Activated T-helper 1 cell treated with anti-CD3 and anti-CD28 coated beads, Interleukin-12 subunit alpha, Interleukin-12 subunit beta, Interleukin-2, Interleukin-4 antibody, amounts not matched to agents 30 ng/mL and 10 ng/mL and 1 ng/mL, durations not matched to agents 14 hours and 24 hours and 36 hours (primary cell): Measurements from ENCODE around the gene IDH3A. TPM values are rescaled to one million over a fixed set of nuclear protein-coding genes. Genes with fewer than 3 reads are reported as not detected.
"Not testable (repeated sequence)": the region's sequence is repeated elsewhere in the genome, so short reads cannot be mapped to it uniquely, and the experiment has no call there.

Experiments
- DNase-seq: peaks from one replicate; pipeline ENCODE4 v3.0.0; 2021; ENCODE audit warnings: low spot score
- H3K27ac Mint-ChIP-seq: one replicate; pipeline ENCODE4 v1.8.0; 2021; ENCODE audit warnings: mild to moderate bottlenecking, mixed read lengths
- H3K27me3 Mint-ChIP-seq: one replicate; pipeline ENCODE4 v1.8.0; 2022; ENCODE audit warnings: mild to moderate bottlenecking, moderate library complexity, mixed read lengths; ENCODE audit not compliant: insufficient read depth
- H3K36me3 Mint-ChIP-seq: one replicate; pipeline ENCODE4 v1.8.0; 2021; ENCODE audit warnings: low read depth, mixed read lengths
- H3K4me1 Mint-ChIP-seq: one replicate; pipeline ENCODE4 v1.8.0; 2021; ENCODE audit warnings: low read depth, mixed read lengths
- H3K4me3 Mint-ChIP-seq: one replicate; pipeline ENCODE4 v1.8.0; 2021; ENCODE audit warnings: mild to moderate bottlenecking, moderate library complexity, mixed read lengths
- H3K9me3 Mint-ChIP-seq: one replicate; pipeline ENCODE4 v1.8.0; 2021; ENCODE audit warnings: mixed read lengths
- intact Hi-C: fragments of 100-400 bp; cut with micrococcal nuclease; formaldehyde crosslinking; loops from one replicate; pipeline ENCODE4 v1.15.1; 2024
- total RNA-seq: library from RNA; stranded (reverse); gene quantifications from 2 replicates; pipeline ENCODE4 v1.2.3, GENCODE V29; 2022

Gene IDH3A
- total RNA-seq, 1 donor from 2014 or later: 160 TPM

DNA sequence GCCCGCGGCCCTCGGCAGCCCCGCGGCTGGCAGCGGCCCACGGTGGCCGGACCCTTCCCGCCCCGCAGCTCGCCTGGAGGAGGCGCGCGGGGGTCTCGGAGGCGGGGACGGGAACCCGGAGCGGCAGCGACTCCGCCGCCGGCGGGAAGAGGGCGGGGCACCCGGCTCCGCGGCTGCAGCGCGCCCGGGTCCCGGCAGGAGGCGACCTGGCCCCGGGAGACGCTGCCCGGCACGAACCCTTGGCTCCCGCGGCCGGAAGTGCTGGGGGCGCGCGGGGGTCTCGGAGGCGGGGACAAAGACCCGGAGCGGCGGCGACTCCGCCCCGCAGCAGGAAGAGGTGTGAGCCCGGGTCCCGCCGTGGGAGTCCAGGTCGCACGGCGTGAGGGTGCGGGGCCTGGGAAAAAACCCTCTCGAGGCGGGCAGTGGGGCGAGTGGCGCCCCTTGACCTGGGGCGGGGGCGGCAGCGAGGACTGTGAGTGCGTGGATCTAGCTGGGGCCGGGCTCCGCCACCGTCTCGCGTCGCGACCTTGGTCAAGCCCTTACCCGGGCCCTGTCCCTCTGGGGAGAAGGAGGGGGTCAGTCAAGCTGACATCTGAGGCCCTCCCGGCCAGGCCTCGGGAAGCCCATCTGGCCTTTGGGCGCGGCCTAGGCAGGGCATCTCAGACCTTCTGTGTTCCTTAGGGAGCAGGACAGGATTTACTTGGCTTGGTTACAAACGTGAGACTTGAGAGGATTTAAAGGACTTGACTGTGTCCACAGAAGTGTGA lies 17.7 kb upstream of the IDH3A start, which contains the start of gene CIB2:
Gene CIB2, minus strand, starts transcription at position 151 of the 767 bp plus-strand sequence. CDS start 230 bp downstream, outside the sequence.
- Mint-ChIP-seq H3K27me3 (peaks cover 11% of the 10 kb centered on the region), H3K4me1 (peaks cover 22% of the 10 kb centered on the region), H3K9me3 (no peaks in the 10 kb centered on the region), H3K27ac (peak within 1 kb of the TSS; percentile 57), H3K36me3 (no peaks in the 10 kb centered on the region), H3K4me3 (peak within 1 kb of the TSS; percentile 84)
- intact Hi-C loops: loop anchor here (1.0 to 5.0 kb wide), 5 partner anchors 18 to 110 kb away; partner anchors contain the start of gene IDH3A
- DNase-seq: peak; percentile 82

DNA sequence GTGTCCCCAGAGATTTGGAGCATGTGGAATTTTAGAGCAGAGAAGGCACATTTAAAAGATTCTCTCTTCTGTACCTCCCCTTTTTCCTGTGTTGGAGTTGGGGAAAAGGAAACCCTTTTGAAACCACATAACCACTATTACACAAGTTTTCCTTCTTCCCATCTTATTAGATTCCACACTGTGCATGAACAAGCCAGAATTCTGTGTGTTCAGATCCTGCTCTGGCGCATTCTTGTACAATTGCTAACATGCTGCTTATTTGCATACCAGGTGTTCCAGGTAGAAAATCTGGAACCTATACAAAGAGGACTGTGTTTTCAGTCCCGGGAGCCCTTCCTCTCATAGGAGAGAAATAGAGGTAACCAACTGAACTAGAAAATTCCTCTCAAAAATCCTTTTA lies 15.4 kb upstream of the IDH3A start:
- peaks cover 22% of the 10 kb centered on the region for H3K4me1 Mint-ChIP-seq
- no peaks in the 10 kb centered on the region for H3K9me3 Mint-ChIP-seq
- H3K36me3 Mint-ChIP-seq: no peaks in the 10 kb centered on the region
- H3K27me3 Mint-ChIP-seq: peaks cover 12% of the 10 kb centered on the region
- no peak for DNase-seq
- H3K4me3 Mint-ChIP-seq: no peak overlapping the region
- H3K27ac Mint-ChIP-seq: no peak overlapping the region
- intact Hi-C loops: loop anchor here (5.0 kb wide), 1 partner anchor 34 kb away; no protein-coding TSS in a partner anchor

DNA sequence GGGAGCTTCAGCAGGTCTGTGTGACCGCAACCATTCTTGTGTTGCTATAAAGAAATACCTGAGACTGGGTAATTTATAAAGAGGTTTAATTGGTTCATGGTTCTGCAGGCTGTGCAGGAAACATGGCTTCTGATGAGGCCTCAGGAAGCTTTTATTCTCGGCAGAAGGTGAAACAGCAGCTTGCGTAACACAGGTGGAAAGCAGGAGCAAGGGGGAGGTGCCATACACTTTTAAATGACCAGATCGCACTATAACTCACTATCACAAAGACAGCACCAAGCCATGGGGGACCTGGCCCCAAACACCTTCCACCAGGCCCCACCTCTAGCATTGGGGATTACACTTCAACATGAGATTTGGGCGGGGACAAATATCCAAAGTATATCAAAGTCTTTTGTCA lies 9.6 kb upstream of the IDH3A start:
- no peak overlapping the region for H3K4me3 Mint-ChIP-seq
- DNase-seq: no peak
- no peaks in the 10 kb centered on the region for H3K9me3 Mint-ChIP-seq
- H3K27me3 Mint-ChIP-seq: peaks cover 9% of the 10 kb centered on the region
- intact Hi-C loops: no loop called here
- no peaks in the 10 kb centered on the region for H3K4me1 Mint-ChIP-seq
- H3K36me3 Mint-ChIP-seq: no peaks in the 10 kb centered on the region
- no peak overlapping the region for H3K27ac Mint-ChIP-seq

DNA sequence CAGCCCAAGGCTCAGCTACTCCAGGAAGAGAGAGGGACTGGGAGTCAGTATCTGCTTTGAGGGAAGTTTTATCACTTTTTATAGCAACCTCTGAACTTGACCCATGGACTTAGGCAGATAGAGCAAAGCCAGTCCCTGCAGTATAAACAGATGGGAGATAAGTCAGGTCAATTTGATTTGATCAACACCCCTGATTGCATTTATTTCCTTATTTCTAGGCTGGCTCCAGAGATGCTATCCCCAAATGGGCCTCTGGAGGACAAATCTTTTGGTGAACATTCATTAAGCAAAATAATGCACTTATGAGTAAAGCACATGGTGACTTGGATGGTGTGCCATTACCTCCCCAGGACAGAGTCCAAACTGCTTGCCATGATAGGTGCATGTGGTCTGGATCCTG lies 8.9 kb upstream of the IDH3A start:
- H3K27ac Mint-ChIP-seq: no peak overlapping the region
- no peaks in the 10 kb centered on the region for H3K9me3 Mint-ChIP-seq
- no peak for DNase-seq
- H3K36me3 Mint-ChIP-seq: no peaks in the 10 kb centered on the region
- no peaks in the 10 kb centered on the region for H3K4me1 Mint-ChIP-seq
- intact Hi-C loops: no loop called here
- H3K27me3 Mint-ChIP-seq: peaks cover 7% of the 10 kb centered on the region
- H3K4me3 Mint-ChIP-seq: no peak overlapping the region

DNA sequence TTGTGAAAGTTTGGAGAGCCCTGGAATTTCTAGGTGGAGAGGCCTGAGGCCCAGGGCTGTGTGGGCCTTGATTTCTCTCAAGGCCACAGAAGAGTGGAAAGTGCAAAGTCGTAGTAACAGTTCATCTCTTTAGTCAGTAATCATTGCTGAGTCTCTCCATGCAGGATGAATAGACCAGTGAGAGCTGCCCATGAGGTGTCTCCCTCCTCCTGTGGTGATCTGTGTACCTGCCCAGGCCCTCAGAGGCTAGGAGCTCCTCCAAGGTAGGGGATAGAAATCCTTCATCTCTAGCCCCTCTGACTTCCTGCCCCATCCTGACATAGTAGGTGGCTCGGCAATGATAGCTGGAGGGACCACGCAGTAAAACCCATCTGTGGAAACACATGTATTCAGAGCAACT lies 6.8 kb upstream of the IDH3A start:
- Mint-ChIP-seq H3K36me3 (peaks cover 2% of the 10 kb centered on the region), H3K4me3 (no peak overlapping the region), H3K27me3 (peaks cover 3% of the 10 kb centered on the region), H3K4me1 (peaks cover 3% of the 10 kb centered on the region), H3K9me3 (no peaks in the 10 kb centered on the region), H3K27ac (no peak overlapping the region)
- intact Hi-C loops: no loop called here
- DNase-seq: no peak

DNA sequence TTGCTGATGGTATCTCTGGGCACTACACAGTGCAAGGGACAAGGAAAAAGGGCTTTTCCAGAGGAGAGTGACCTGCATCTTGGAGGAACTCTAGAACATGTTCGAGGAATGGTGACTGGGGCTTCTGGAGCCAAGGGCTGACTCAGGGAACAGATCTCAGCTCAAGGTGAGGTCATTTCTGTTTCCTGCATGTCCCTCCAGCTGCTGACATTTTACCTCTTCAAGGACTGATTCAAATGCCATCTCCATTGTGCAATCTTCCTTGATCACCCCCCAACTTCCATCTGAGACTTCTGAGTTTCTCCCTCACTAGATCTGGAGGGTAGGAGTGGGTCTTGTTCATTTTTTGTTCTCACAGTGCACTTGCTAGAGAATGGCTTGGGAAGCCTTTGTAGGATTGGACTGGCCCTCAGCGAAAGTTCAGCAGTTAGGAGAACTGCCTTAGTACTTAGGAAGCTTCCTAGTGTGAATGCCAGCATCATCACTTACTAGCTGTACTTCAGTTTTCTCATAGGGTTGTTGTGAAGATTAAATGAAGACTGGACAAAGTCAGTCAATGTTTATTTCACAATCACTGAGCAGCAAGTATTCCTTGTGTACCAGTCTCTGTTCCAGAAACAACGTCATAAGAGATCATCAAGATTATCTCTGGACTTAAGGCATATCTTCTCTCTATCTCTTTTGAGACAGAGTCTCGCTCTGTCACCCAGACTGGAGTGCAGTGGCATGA lies 2.6 kb upstream of the IDH3A start:
- Mint-ChIP-seq H3K4me3 (peak overlapping the region; percentile 53), H3K27ac (no peak overlapping the region), H3K4me1 (peaks cover 31% of the 10 kb centered on the region), H3K9me3 (no peaks in the 10 kb centered on the region), H3K36me3 (peaks cover 9% of the 10 kb centered on the region), H3K27me3 (no peaks in the 10 kb centered on the region)
- no peak for DNase-seq
- intact Hi-C loops: loop anchor here (5.0 kb wide), 1 partner anchor 291 kb away; the partner anchor contains the start of gene IREB2

DNA sequence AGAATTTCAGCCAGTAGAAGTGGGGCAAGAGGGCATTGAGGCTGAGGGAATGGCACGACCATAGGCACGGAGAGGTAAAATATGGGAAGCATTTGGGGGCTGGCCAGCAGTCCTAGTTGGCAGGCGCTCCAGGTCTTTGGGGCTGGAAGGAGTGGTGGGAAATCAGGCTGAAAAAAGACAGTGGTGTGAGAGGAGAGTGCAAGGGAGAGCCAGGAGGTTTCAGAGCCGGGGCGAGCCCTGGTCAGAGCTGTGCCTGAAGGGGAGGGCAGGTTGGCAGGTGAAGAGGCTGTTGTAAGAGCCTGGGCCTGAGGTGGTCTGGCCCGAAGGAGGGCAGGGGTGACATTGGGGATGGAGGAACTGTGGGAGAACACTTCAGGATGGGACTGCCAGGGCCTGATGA lies 1.6 kb upstream of the IDH3A start:
- Mint-ChIP-seq H3K36me3 (peaks cover 10% of the 10 kb centered on the region), H3K9me3 (no peaks in the 10 kb centered on the region), H3K4me1 (peaks cover 32% of the 10 kb centered on the region), H3K4me3 (peak overlapping the region; percentile 53), H3K27ac (peak overlapping the region; percentile 82), H3K27me3 (no peaks in the 10 kb centered on the region)
- intact Hi-C loops: loop anchor here (5.0 kb wide), 1 partner anchor 290 kb away; the partner anchor contains the start of gene IREB2
- no peak for DNase-seq

DNA sequence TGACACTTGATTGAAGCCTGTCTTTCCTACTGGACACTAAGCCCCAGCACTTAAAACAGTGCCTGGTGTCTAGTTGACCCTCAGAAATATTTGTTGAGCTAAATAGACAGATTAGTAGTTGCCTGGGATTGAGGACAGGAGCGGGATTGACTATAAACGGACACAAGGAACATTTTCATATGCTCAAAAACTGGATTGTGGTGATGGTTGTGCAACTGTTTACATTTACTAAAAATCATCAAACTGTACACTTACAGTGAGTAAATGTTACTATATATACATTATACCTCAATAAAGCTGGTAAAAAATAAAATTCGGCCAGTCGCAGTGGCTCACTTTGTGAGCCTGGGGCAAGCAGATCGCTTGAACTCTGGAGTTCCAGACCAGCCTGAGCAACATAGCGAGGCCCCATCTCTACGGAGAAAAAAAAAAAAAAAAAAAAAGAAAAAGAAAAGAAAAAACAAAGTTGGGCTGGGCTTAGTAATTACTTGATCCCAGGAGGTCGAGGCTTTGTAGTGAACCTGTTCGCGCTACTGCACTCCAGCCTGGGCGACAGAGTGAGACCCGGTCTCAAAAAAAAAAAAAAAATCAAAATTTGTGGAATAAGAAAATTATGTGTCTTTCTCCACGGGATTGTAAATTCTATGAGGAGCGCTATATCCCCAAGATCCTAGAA lies 632 bp upstream of the IDH3A start:
- Mint-ChIP-seq H3K9me3 (no peaks in the 10 kb centered on the region), H3K36me3 (peaks cover 17% of the 10 kb centered on the region), H3K27me3 (no peaks in the 10 kb centered on the region), H3K27ac (peak overlapping the region; percentile 86), H3K4me3 (peak overlapping the region; percentile 94), H3K4me1 (peaks cover 41% of the 10 kb centered on the region)
- intact Hi-C loops: loop anchor here (1.0 to 5.0 kb wide), 4 partner anchors 17 to 289 kb away; partner anchors contain the start of genes CIB2, IREB2 and SKIC8
- no peak for DNase-seq

DNA sequence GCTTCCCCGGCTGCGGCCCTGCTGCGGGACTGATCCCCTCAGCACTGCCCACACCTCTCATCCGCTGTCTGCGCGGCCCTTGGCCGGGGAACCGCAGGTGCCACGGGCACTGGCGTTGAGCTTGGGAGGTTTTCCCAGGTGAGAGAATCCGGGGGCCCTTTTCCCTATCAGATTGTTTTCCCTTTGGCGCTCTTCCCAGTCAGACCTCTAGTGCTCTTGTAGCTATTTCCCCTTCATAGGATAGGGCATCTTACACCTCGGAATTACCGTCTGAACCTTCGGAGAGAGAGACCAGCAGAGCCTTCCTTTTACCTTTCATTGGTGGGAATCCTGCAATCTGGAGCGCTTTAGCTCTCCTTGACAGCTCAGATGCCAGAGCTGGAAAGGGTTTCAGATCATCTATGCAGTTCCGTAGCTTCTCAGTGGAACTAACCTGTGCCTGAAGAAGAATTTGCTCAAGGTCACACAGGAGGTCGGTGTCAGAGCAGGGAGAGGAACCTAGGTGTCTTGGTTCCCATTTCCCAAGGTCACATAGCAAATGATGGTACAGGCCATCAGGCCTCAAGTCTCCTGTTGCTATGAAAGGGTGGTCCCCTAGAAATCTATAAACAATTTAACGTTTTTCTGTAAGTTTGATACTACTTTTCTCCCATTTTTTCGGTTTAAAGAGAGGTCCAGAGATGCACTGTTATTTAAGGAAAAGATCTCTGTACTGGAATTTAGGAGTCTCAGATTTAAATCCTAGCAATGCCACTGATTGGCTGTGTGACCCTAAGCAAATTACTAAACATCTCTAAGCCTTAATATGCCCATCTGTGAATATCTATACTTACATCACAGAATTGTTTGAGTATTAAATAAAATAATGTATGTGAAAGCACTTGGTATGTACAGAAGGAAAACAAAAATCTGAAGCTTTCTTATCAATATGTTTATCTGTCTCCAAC lies 916 bp downstream of the IDH3A start:
- peaks cover 17% of the 10 kb centered on the region for H3K36me3 Mint-ChIP-seq
- H3K4me1 Mint-ChIP-seq: peaks cover 41% of the 10 kb centered on the region
- peak overlapping the region; percentile 89 for H3K27ac Mint-ChIP-seq
- H3K27me3 Mint-ChIP-seq: no peaks in the 10 kb centered on the region
- no peaks in the 10 kb centered on the region for H3K9me3 Mint-ChIP-seq
- peak overlapping the region; percentile 94 for H3K4me3 Mint-ChIP-seq
- intact Hi-C loops: loop anchor here (1.0 to 5.0 kb wide), 4 partner anchors 17 to 287 kb away; partner anchors contain the start of genes CIB2, IREB2 and SKIC8
- no peak for DNase-seq

DNA sequence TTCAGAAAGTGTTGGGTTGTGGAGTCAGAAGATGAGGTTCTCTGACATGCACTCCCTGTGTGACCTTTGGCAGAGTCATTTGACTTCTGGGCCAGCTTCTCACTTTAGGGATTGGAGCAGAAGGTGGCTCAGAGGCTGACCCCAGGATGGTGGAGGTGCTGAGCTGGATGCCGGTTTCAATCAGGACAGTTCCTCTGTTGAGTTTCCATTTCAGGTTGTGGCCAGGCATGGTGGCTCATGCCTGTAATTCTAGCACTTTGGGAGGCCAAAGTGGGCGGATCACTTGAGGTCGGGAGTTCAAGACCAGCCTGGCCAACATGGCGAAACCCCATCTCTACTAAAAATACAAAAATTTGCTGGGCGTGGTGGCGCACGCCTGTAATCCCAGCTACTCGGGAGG lies 1.9 kb downstream of the IDH3A start:
- peak overlapping the region; percentile 1 for H3K27ac Mint-ChIP-seq
- H3K27me3 Mint-ChIP-seq, intact Hi-C loops, DNase-seq, H3K9me3 Mint-ChIP-seq: not testable (repeated sequence)
- peaks cover 41% of the 10 kb centered on the region for H3K4me1 Mint-ChIP-seq
- H3K4me3 Mint-ChIP-seq: peak overlapping the region; percentile 94
- peaks cover 22% of the 10 kb centered on the region for H3K36me3 Mint-ChIP-seq

DNA sequence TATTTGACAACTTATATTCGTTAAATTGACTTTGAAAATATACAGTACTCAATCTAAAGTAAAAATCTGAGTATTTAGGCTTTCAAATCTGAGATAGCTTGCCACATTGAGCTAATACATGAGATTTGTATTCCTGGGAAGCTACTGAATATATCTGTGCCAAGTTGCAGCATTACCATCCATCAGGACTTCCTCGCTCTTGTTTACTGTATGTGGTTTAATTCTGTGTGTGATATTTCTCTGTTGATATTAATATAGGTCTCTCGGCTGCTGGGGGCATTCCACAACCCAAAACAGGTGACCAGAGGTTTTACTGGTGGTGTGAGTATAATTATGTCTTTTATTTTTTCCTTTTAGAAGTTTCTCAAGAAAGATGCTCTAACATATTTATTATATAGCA lies 5.8 kb downstream of the IDH3A start:
- intact Hi-C loops: no loop called here
- Mint-ChIP-seq H3K4me3 (no peak overlapping the region), H3K27me3 (no peaks in the 10 kb centered on the region), H3K9me3 (no peaks in the 10 kb centered on the region), H3K27ac (no peak overlapping the region), H3K4me1 (peaks cover 31% of the 10 kb centered on the region), H3K36me3 (peaks cover 42% of the 10 kb centered on the region)
- no peak for DNase-seq
